ENCODE data around the gene NPHP4. TPM values are rescaled to one million over a fixed set of nuclear protein-coding genes. Genes with fewer than 3 reads are reported as not detected.
A peak's percentile ranks its signal among the peaks of the same experiment; 100 is the strongest.

The NPHP4 gene
- total and polyA plus RNA-seq, 9 donors, result 1.9 to 6.4 (median 4.2) TPM

DNA sequence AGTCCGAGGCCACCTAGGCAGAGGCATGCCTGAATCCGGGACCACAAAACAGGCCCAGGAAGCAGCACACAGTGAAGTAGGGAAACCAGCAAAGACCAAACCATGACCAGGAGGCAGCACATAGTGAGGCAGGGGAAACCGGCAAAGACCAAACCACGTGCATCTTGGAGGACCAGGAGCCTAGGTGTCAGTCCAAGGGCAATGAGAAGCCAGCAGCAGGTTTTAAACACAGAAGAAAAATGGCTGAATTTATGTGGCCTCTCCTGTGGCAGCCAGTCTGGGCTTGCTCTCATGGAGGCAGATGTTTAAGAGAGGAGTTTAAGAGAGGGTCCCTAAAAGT lies 42.5 kb downstream of the NPHP4 start:
- 96% methylated on average over 3 of the region's 4 CpGs for WGBS (ENCODE audit: insufficient coverage)
- H3K36me3 ChIP-seq (ENCODE audit: control insufficient read depth, insufficient read depth, low read length), result peaks cover 2% of the 10 kb centered on the region
- no peak for DNase-seq
- no peaks in the 10 kb centered on the region for H3K27me3 ChIP-seq (ENCODE audit: control insufficient read depth, insufficient read depth, low read length)
- H3K4me3 ChIP-seq (ENCODE audit: low read length), result no peak overlapping the region
- H3K4me1 ChIP-seq (ENCODE audit: control insufficient read depth, insufficient read depth, low read length), result no peaks in the 10 kb centered on the region
- no peaks in the 10 kb centered on the region for H3K9me3 ChIP-seq (replicated peaks; ENCODE audit: control insufficient read depth, low read depth, low read length)
- no peak overlapping the region for H3K27ac ChIP-seq (ENCODE audit: low read length)

GRCh38 chr1:5949085-5949760 lies 43.0 kb downstream of the NPHP4 start:
- WGBS (ENCODE audit: insufficient coverage), result 67% methylated on average over 10 of the region's 13 CpGs
- H3K4me3 ChIP-seq (ENCODE audit: low read length), result no peak overlapping the region
- H3K27ac ChIP-seq (ENCODE audit: low read length), result no peak overlapping the region
- H3K4me1 ChIP-seq (ENCODE audit: control insufficient read depth, insufficient read depth, low read length), result no peaks in the 10 kb centered on the region
- H3K27me3 ChIP-seq (ENCODE audit: control insufficient read depth, insufficient read depth, low read length), result no peaks in the 10 kb centered on the region
- peaks cover 2% of the 10 kb centered on the region for H3K36me3 ChIP-seq (ENCODE audit: control insufficient read depth, insufficient read depth, low read length)
- no peaks in the 10 kb centered on the region for H3K9me3 ChIP-seq (replicated peaks; ENCODE audit: control insufficient read depth, low read depth, low read length)
- DNase-seq, result no peak

GRCh38 chr1:5948681-5949005 lies 43.6 kb downstream of the NPHP4 start:
- H3K9me3 ChIP-seq (replicated peaks; ENCODE audit: control insufficient read depth, low read depth, low read length), result no peaks in the 10 kb centered on the region
- H3K4me1 ChIP-seq (ENCODE audit: control insufficient read depth, insufficient read depth, low read length), result no peaks in the 10 kb centered on the region
- H3K27me3 ChIP-seq (ENCODE audit: control insufficient read depth, insufficient read depth, low read length), result no peaks in the 10 kb centered on the region
- H3K27ac ChIP-seq (ENCODE audit: low read length), result no peak overlapping the region
- DNase-seq, result no peak
- no peak overlapping the region for H3K4me3 ChIP-seq (ENCODE audit: low read length)
- no CpG with 5 or more reads among the region's 4 CpGs for WGBS (ENCODE audit: insufficient coverage)
- peaks cover 2% of the 10 kb centered on the region for H3K36me3 ChIP-seq (ENCODE audit: control insufficient read depth, insufficient read depth, low read length)

- no peak for DNase-seq
- WGBS (ENCODE audit: insufficient coverage), result 92% methylated on average over 17 of the region's 20 CpGs
These were observed 44.1 kb downstream of the NPHP4 start for GRCh38 chr1:5947978-5948680.

DNA sequence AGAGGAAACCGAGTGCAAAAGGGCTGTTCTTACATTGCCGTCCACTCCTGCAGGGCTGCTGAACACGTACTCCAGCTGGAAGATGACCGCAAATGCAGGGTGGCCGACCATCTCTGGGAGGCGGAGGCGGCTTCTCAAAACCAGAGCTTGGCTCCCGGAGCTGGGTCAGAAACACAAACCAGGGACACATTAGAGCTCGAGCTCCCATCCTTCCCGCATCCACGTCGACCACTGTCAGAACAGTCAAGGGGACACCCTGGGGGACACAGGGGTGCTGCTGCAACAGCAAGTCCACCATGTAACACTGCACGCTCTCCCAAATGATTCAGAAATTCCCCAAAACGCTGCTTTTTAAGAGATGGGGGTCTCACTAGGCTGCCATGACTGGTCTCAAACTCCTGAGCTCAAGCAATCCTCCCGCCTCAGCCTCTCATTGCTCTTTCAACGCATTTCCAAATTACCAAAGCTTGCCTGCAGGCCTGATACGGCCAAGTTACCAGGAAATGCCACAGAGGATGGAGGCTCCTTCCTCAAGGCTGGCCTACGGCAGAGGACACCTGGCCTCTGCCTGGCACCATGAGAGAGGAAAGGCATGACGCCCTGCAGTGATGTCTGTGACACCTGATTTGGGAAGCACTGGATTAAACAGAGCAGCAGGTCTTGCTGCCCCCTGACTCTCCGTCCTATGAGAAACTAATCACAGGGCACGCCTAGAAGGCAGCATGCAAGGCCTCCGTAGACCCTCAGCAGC lies 45.0 kb downstream of the NPHP4 start:
- Histone ChIP-seq H3K27me3 (ENCODE audit: control insufficient read depth, insufficient read depth, low read length) (no peaks in the 10 kb centered on the region), H3K4me1 (ENCODE audit: control insufficient read depth, insufficient read depth, low read length) (no peaks in the 10 kb centered on the region), H3K27ac (ENCODE audit: low read length) (no peak overlapping the region), H3K4me3 (ENCODE audit: low read length) (no peak overlapping the region), H3K9me3 (replicated peaks; ENCODE audit: control insufficient read depth, low read depth, low read length) (no peaks in the 10 kb centered on the region), H3K36me3 (ENCODE audit: control insufficient read depth, insufficient read depth, low read length) (peaks cover 2% of the 10 kb centered on the region)
- DNase-seq, result no peak
- 89% methylated on average over 21 of the region's 22 CpGs for WGBS (ENCODE audit: insufficient coverage)

More at GRCh38 chr1:5947978-5948680, 44.1 kb downstream of the NPHP4 start:
- peaks cover 2% of the 10 kb centered on the region for H3K36me3 ChIP-seq (ENCODE audit: control insufficient read depth, insufficient read depth, low read length)
- no peak overlapping the region for H3K4me3 ChIP-seq (ENCODE audit: low read length)
- H3K4me1 ChIP-seq (ENCODE audit: control insufficient read depth, insufficient read depth, low read length), result no peaks in the 10 kb centered on the region
- H3K27ac ChIP-seq (ENCODE audit: low read length), result no peak overlapping the region
- no peaks in the 10 kb centered on the region for H3K9me3 ChIP-seq (replicated peaks; ENCODE audit: control insufficient read depth, low read depth, low read length)
- no peaks in the 10 kb centered on the region for H3K27me3 ChIP-seq (ENCODE audit: control insufficient read depth, insufficient read depth, low read length)

DNA sequence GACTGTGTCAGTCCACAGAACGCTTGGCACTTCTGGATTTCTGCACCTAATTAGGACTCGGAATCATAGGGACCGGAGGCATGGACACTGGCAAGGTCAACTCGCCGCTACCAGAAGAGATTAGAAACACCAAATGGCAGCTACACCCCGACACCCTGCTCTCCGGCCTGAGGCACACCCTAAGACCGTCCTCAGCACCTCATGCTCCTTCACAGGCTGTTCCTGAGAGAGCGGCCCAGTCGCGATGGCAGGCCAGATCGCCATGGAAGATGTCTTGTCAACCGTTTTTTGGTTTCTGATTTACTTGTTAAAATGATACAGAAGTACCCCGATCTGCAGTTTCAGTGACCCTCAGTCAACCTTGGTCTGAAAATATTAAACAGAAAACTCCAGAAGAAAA lies 46.8 kb downstream of the NPHP4 start:
- no peaks in the 10 kb centered on the region for H3K27me3 ChIP-seq (ENCODE audit: control insufficient read depth, insufficient read depth, low read length)
- DNase-seq, result no peak
- 91% methylated on average over 8 of the region's 14 CpGs for WGBS (ENCODE audit: insufficient coverage)
- H3K36me3 ChIP-seq (ENCODE audit: control insufficient read depth, insufficient read depth, low read length), result peaks cover 2% of the 10 kb centered on the region
- H3K4me3 ChIP-seq (ENCODE audit: low read length), result no peak overlapping the region
- no peaks in the 10 kb centered on the region for H3K4me1 ChIP-seq (ENCODE audit: control insufficient read depth, insufficient read depth, low read length)
- H3K27ac ChIP-seq (ENCODE audit: low read length), result no peak overlapping the region
- H3K9me3 ChIP-seq (replicated peaks; ENCODE audit: control insufficient read depth, low read depth, low read length), result peaks cover 3% of the 10 kb centered on the region

- no peak overlapping the region for H3K27ac ChIP-seq (ENCODE audit: low read length)
- H3K4me3 ChIP-seq (ENCODE audit: low read length), result no peak overlapping the region
- peaks cover 3% of the 10 kb centered on the region for H3K9me3 ChIP-seq (replicated peaks; ENCODE audit: control insufficient read depth, low read depth, low read length)
- DNase-seq, result no peak
- H3K27me3 ChIP-seq (ENCODE audit: control insufficient read depth, insufficient read depth, low read length), result no peaks in the 10 kb centered on the region
- H3K36me3 ChIP-seq (ENCODE audit: control insufficient read depth, insufficient read depth, low read length), result peaks cover 2% of the 10 kb centered on the region
- H3K4me1 ChIP-seq (ENCODE audit: control insufficient read depth, insufficient read depth, low read length), result no peaks in the 10 kb centered on the region
- WGBS (ENCODE audit: insufficient coverage), result 87% methylated on average over 10 of the region's 12 CpGs
These were observed 47.4 kb downstream of the NPHP4 start for GRCh38 chr1:5944843-5945167.

DNA sequence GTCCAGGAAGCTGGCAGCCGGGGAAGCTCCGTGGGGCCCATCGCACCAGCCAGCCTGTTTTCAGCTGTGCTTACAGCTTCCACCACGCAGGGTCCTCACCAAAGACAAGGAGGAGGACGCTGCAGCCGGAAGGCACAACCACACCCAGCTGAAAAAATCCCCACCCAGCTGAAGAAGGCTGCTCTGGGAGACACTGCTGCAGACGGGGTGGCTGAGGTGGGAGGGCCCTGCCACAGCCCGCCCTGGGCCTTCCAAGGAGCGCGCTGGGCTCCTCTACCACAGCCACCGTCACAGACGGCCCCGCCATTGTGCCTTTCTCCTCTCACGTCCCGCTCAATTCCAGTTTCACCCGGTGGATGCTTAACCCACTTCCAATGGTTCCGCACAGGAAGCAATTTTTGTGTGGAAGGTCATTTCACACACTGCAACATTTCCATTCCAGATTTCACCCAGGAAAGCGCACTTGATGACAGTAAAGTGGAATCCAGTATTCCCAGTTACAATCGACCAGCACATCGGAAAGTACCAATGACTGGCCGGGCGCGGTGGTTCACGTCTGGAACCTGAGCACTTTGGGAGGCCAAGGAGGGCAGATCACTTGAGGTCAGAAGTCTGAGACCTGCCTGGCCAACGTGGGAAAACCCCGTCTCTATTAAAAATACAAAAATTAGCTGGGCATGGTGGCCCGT lies 47.9 kb downstream of the NPHP4 start:
- Histone ChIP-seq H3K4me1 (ENCODE audit: control insufficient read depth, insufficient read depth, low read length) (peaks cover 2% of the 10 kb centered on the region), H3K4me3 (ENCODE audit: low read length) (no peak overlapping the region), H3K36me3 (ENCODE audit: control insufficient read depth, insufficient read depth, low read length) (peaks cover 2% of the 10 kb centered on the region), H3K9me3 (replicated peaks; ENCODE audit: control insufficient read depth, low read depth, low read length) (peaks cover 3% of the 10 kb centered on the region), H3K27ac (ENCODE audit: low read length) (no peak overlapping the region), H3K27me3 (ENCODE audit: control insufficient read depth, insufficient read depth, low read length) (no peaks in the 10 kb centered on the region)
- 82% methylated on average over 18 of the region's 27 CpGs for WGBS (ENCODE audit: insufficient coverage)
- DNase-seq, result no peak

- Histone ChIP-seq H3K9me3 (replicated peaks; ENCODE audit: control insufficient read depth, low read depth, low read length) (peaks cover 3% of the 10 kb centered on the region), H3K4me1 (ENCODE audit: control insufficient read depth, insufficient read depth, low read length) (peaks cover 3% of the 10 kb centered on the region), H3K36me3 (ENCODE audit: control insufficient read depth, insufficient read depth, low read length) (peaks cover 2% of the 10 kb centered on the region), H3K27me3 (ENCODE audit: control insufficient read depth, insufficient read depth, low read length) (no peaks in the 10 kb centered on the region), H3K4me3 (ENCODE audit: low read length) (no peak overlapping the region), H3K27ac (ENCODE audit: low read length) (no peak overlapping the region)
- peak; percentile 52 for DNase-seq
- 63% methylated on average over 5 of the region's 11 CpGs for WGBS (ENCODE audit: insufficient coverage)
These were observed 48.7 kb downstream of the NPHP4 start for GRCh38 chr1:5943343-5944124.

Data from muscle of leg (tissue), 11 donors.